Endothelial cell of umbilical vein (primary cell): Measurements from ENCODE around the gene CHMP6.

Experiments
- JUN ChIP-seq: IDR thresholded peaks from 2 replicates; pipeline ENCODE4 v1.6.1; 2011; ENCODE audit warnings: borderline replicate concordance, low read depth; ENCODE audit not compliant: insufficient read length, insufficient read depth
- POLR2AphosphoS5 ChIP-seq: IDR thresholded peaks from 2 replicates; pipeline ENCODE4 v1.6.1; 2012; ENCODE audit warnings: low read depth, mild to moderate bottlenecking, control low read depth, low read length, moderate library complexity; ENCODE audit not compliant: insufficient read depth

- no peak for TF ChIP-seq POLR2AphosphoS5
- no peak for TF ChIP-seq JUN
Observed at GRCh38 chr17:80971704-80972304, 19.8 kb upstream of the CHMP6 start.
